ENCODE data around the gene LAMTOR2.
"Not testable (repeated sequence)": the region's sequence is repeated elsewhere in the genome, so short reads cannot be mapped to it uniquely, and the experiment has no call there.

LAMTOR2 gene

GRCh38 chr1:156034991-156035390 is 19.6 kb upstream of the LAMTOR2 start:
- H3K36me3 Mint-ChIP-seq; H3K9me3 Mint-ChIP-seq (ENCODE audit: low read depth); H3K4me3 Mint-ChIP-seq; H3K27me3 Mint-ChIP-seq; H3K4me1 Mint-ChIP-seq (ENCODE audit: low read depth); H3K27ac Mint-ChIP-seq: not testable (repeated sequence)

- no peak overlapping the region for H3K27ac Mint-ChIP-seq
- H3K4me1 Mint-ChIP-seq (ENCODE audit: low read depth): peaks cover 2% of the 10 kb centered on the region
- H3K4me3 Mint-ChIP-seq: no peak overlapping the region
- H3K27me3 Mint-ChIP-seq: no peaks in the 10 kb centered on the region
- H3K9me3 Mint-ChIP-seq (ENCODE audit: low read depth): no peaks in the 10 kb centered on the region
- H3K36me3 Mint-ChIP-seq: peaks cover 8% of the 10 kb centered on the region
These were observed 11.8 kb upstream of the LAMTOR2 start for GRCh38 chr1:156042828-156043227.

GRCh38 chr1:156045076-156045475 is 9.5 kb upstream of the LAMTOR2 start:
- Mint-ChIP-seq H3K27me3 (no peaks in the 10 kb centered on the region), H3K36me3 (peaks cover 8% of the 10 kb centered on the region), H3K27ac (no peak overlapping the region), H3K4me3 (no peak overlapping the region), H3K9me3 (ENCODE audit: low read depth) (no peaks in the 10 kb centered on the region), H3K4me1 (ENCODE audit: low read depth) (peaks cover 2% of the 10 kb centered on the region)

- H3K27ac Mint-ChIP-seq: no peak overlapping the region
- H3K4me1 Mint-ChIP-seq (ENCODE audit: low read depth): peaks cover 16% of the 10 kb centered on the region
- H3K9me3 Mint-ChIP-seq (ENCODE audit: low read depth): no peaks in the 10 kb centered on the region
- no peak overlapping the region for H3K4me3 Mint-ChIP-seq
- H3K27me3 Mint-ChIP-seq: no peaks in the 10 kb centered on the region
- no peaks in the 10 kb centered on the region for H3K36me3 Mint-ChIP-seq
These were observed 5.8 kb upstream of the LAMTOR2 start for GRCh38 chr1:156048663-156049258.

- Mint-ChIP-seq H3K27me3 (no peaks in the 10 kb centered on the region), H3K4me1 (ENCODE audit: low read depth) (peaks cover 20% of the 10 kb centered on the region), H3K4me3 (no peak overlapping the region), H3K9me3 (ENCODE audit: low read depth) (no peaks in the 10 kb centered on the region), H3K36me3 (no peaks in the 10 kb centered on the region), H3K27ac (no peak overlapping the region)
These were observed 4.2 kb upstream of the LAMTOR2 start for GRCh38 chr1:156050376-156050775.

GRCh38 chr1:156051011-156051725 is 3.4 kb upstream of the LAMTOR2 start:
- Mint-ChIP-seq H3K4me1 (ENCODE audit: low read depth) (peaks cover 25% of the 10 kb centered on the region), H3K27me3 (no peaks in the 10 kb centered on the region), H3K36me3 (no peaks in the 10 kb centered on the region), H3K27ac (peak overlapping the region; percentile 6), H3K4me3 (peak overlapping the region; percentile 53), H3K9me3 (ENCODE audit: low read depth) (no peaks in the 10 kb centered on the region)

GRCh38 chr1:156052862-156053767 is 1.5 kb upstream of the LAMTOR2 start:
- H3K9me3 Mint-ChIP-seq (ENCODE audit: low read depth): no peaks in the 10 kb centered on the region
- peak overlapping the region; percentile 97 for H3K4me3 Mint-ChIP-seq
- H3K36me3 Mint-ChIP-seq: no peaks in the 10 kb centered on the region
- H3K4me1 Mint-ChIP-seq (ENCODE audit: low read depth): peaks cover 30% of the 10 kb centered on the region
- peak overlapping the region; percentile 91 for H3K27ac Mint-ChIP-seq
- no peaks in the 10 kb centered on the region for H3K27me3 Mint-ChIP-seq

- peak within 1 kb of the TSS; percentile 98 for H3K27ac Mint-ChIP-seq
- peak within 1 kb of the TSS; percentile 97 for H3K4me3 Mint-ChIP-seq
- peaks cover 30% of the 10 kb centered on the region for H3K4me1 Mint-ChIP-seq (ENCODE audit: low read depth)
- no peaks in the 10 kb centered on the region for H3K27me3 Mint-ChIP-seq
- no peaks in the 10 kb centered on the region for H3K9me3 Mint-ChIP-seq (ENCODE audit: low read depth)
- no peaks in the 10 kb centered on the region for H3K36me3 Mint-ChIP-seq
These were observed 648 bp upstream of the LAMTOR2 start, which contains the start of gene UBQLN4 for GRCh38 chr1:156053768-156054499. Gene UBQLN4 (minus strand): TSS chr1:156053798. CDS start chr1:156053701, 97 bp downstream.

- peak overlapping the region; percentile 46 for H3K27ac Mint-ChIP-seq
- H3K4me3 Mint-ChIP-seq: peak overlapping the region; percentile 93
- no peaks in the 10 kb centered on the region for H3K27me3 Mint-ChIP-seq
- H3K9me3 Mint-ChIP-seq (ENCODE audit: low read depth): no peaks in the 10 kb centered on the region
- peaks cover 30% of the 10 kb centered on the region for H3K4me1 Mint-ChIP-seq (ENCODE audit: low read depth)
- no peaks in the 10 kb centered on the region for H3K36me3 Mint-ChIP-seq
These were observed 883 bp downstream of the LAMTOR2 start for GRCh38 chr1:156055281-156056048.

- Mint-ChIP-seq H3K4me3 (peak overlapping the region; percentile 27), H3K4me1 (ENCODE audit: low read depth) (peaks cover 28% of the 10 kb centered on the region), H3K27me3 (no peaks in the 10 kb centered on the region), H3K36me3 (no peaks in the 10 kb centered on the region), H3K9me3 (ENCODE audit: low read depth) (no peaks in the 10 kb centered on the region), H3K27ac (no peak overlapping the region)
These were observed 1.8 kb downstream of the LAMTOR2 start for GRCh38 chr1:156056326-156056849.

GRCh38 chr1:156060937-156061636 is 6.5 kb downstream of the LAMTOR2 start, which contains the start of gene RAB25:
Gene RAB25 (plus strand): TSS chr1:156061160. CDS start chr1:156061401, 241 bp downstream.
- Mint-ChIP-seq H3K4me3 (no peak within 1 kb of the TSS), H3K27ac (no peak within 1 kb of the TSS), H3K4me1 (ENCODE audit: low read depth) (peaks cover 10% of the 10 kb centered on the region), H3K9me3 (ENCODE audit: low read depth) (no peaks in the 10 kb centered on the region), H3K27me3 (no peaks in the 10 kb centered on the region), H3K36me3 (no peaks in the 10 kb centered on the region)

GRCh38 chr1:156062189-156062588 is 7.6 kb downstream of the LAMTOR2 start:
- Mint-ChIP-seq H3K9me3 (ENCODE audit: low read depth) (no peaks in the 10 kb centered on the region), H3K27ac (no peak overlapping the region), H3K4me1 (ENCODE audit: low read depth) (peaks cover 7% of the 10 kb centered on the region), H3K27me3 (no peaks in the 10 kb centered on the region), H3K36me3 (no peaks in the 10 kb centered on the region), H3K4me3 (no peak overlapping the region)

GRCh38 chr1:156063997-156064285 is 9.4 kb downstream of the LAMTOR2 start:
- H3K36me3 Mint-ChIP-seq: no peaks in the 10 kb centered on the region

More at GRCh38 chr1:156063997-156064285, 9.4 kb downstream of the LAMTOR2 start:
- Mint-ChIP-seq H3K27ac (no peak overlapping the region), H3K27me3 (no peaks in the 10 kb centered on the region), H3K9me3 (ENCODE audit: low read depth) (no peaks in the 10 kb centered on the region), H3K4me1 (ENCODE audit: low read depth) (peaks cover 7% of the 10 kb centered on the region), H3K4me3 (no peak overlapping the region)

All from activated naive CD8-positive, alpha-beta T cell (primary cell).